Testis (tissue), 2 donors: ENCODE results near the gene SKI.

Source experiments
- CTCF ChIP-seq, 3 experiments: fragments of 450-650 bp in 2 of 3; fragments of 200-600 bp in 1 of 3; sonication (generic) in 1 of 3; IDR thresholded peaks; one replicate each; pipeline ENCODE4 v1.5.1; 2016 to 2019; ENCODE audit warnings: antibody characterized with exemption in 3 of 3, mild to moderate bottlenecking in 2 of 3, moderate library complexity in 1 of 3
- POLR2A ChIP-seq: fragments of 450-650 bp; IDR thresholded peaks from one replicate; pipeline ENCODE4 v1.6.1; 2017; ENCODE audit warnings: antibody characterized with exemption, mild to moderate bottlenecking, moderate library complexity

- TF ChIP-seq CTCF (IDR thresholded peaks at IDR 0.05) (no peak), POLR2A (no peak)
Observed at GRCh38 chr1:2255420-2256369, 27.6 kb downstream of the SKI start.
